Chondrocyte (in vitro differentiated cells): ENCODE measurements around the gene FHIT. TPM values are rescaled to one million over a fixed set of nuclear protein-coding genes. Genes with fewer than 3 reads are reported as not detected.

Experiments used
- DNase-seq: peaks from one replicate; pipeline ENCODE4 v3.0.0; 2021; ENCODE audit warnings: mixed read lengths, low spot score
- H3K27ac Mint-ChIP-seq: one replicate; pipeline ENCODE4 v1.8.0; 2021; ENCODE audit warnings: mild to moderate bottlenecking, moderate library complexity, mixed read lengths; ENCODE audit not compliant: unreplicated experiment
- H3K27me3 Mint-ChIP-seq: 2 replicates; pipeline ENCODE4 v1.8.0; 2021; ENCODE audit warnings: low read depth, mixed read lengths
- H3K36me3 Mint-ChIP-seq: 2 replicates; pipeline ENCODE4 v1.8.0; 2021; ENCODE audit warnings: low read depth, mixed read lengths
- H3K4me1 Mint-ChIP-seq: 2 replicates; pipeline ENCODE4 v1.8.0; 2021; ENCODE audit warnings: low read depth, mild to moderate bottlenecking, mixed read lengths
- H3K4me3 Mint-ChIP-seq: one replicate; pipeline ENCODE4 v1.8.0; 2021; ENCODE audit warnings: mild to moderate bottlenecking, moderate library complexity, mixed read lengths; ENCODE audit not compliant: unreplicated experiment
- H3K9me3 Mint-ChIP-seq: 2 replicates; pipeline ENCODE4 v1.8.0; 2021; ENCODE audit warnings: low read depth, mixed read lengths
- CTCF ChIP-seq: fragments of 200-600 bp; sonication (generic); IDR thresholded peaks from 2 replicates; pipeline ENCODE4 v1.5.0; 2021; ENCODE audit warnings: antibody characterized with exemption, mild to moderate bottlenecking, moderate library complexity
- total RNA-seq: library from RNA; stranded (reverse); gene quantifications from 3 replicates; pipeline ENCODE4 v1.2.1, GENCODE V29; 2021

Gene FHIT
- total RNA-seq, 1 donor from 2014 or later: 3.8 TPM

DNA sequence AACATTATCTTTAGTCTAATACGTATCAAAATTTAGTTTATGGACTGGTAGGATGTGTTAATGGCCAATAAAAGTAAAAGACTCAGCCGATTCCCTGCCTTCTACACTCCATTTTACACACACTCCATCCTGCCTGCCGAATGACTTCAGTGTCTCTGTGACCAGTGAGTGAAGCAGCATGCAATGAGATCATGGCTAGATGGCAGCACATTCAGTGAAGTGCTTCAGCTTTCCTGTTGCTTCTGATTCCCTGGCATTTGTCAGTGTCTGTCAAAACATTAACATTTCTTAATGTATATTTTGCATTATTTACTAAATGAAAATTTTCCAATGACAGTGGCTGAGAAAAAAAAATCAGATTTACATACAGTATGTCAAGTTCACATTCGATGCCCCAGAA is 412.0 kb downstream of the FHIT start:
- H3K4me3 Mint-ChIP-seq: no peak overlapping the region
- no peaks in the 10 kb centered on the region for H3K36me3 Mint-ChIP-seq
- TF ChIP-seq CTCF: peak; percentile 47
- no peak overlapping the region for H3K27ac Mint-ChIP-seq
- DNase-seq: no peak
- no peaks in the 10 kb centered on the region for H3K27me3 Mint-ChIP-seq
- H3K9me3 Mint-ChIP-seq: peaks cover 5% of the 10 kb centered on the region
- peaks cover 25% of the 10 kb centered on the region for H3K4me1 Mint-ChIP-seq

GRCh38 chr3:60835796-60836195 is 415.5 kb downstream of the FHIT start:
- H3K9me3 Mint-ChIP-seq: peaks cover 8% of the 10 kb centered on the region
- TF ChIP-seq CTCF: no peak
- peaks cover 4% of the 10 kb centered on the region for H3K4me1 Mint-ChIP-seq
- no peak for DNase-seq
- no peak overlapping the region for H3K27ac Mint-ChIP-seq
- H3K27me3 Mint-ChIP-seq: no peaks in the 10 kb centered on the region
- no peaks in the 10 kb centered on the region for H3K36me3 Mint-ChIP-seq
- H3K4me3 Mint-ChIP-seq: no peak overlapping the region

DNA sequence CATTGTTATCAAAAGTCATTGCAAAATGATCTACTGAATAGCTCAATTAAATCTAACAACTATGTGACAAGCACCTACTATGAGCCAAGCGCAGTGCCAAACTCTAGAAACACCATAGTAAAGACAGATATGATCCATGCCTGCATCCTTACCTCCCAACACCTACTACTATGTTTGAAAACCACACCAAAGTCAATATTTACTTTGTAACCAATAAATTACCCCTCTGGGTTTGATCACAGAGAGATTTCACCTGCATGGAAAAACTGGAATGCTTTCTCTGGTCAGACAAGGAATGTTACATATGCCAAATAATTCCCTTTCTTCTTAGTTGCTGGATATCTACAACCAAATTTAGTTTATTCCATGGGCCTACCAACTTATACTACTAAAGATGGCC is 422.2 kb downstream of the FHIT start:
- Mint-ChIP-seq H3K9me3 (peaks cover 7% of the 10 kb centered on the region), H3K4me3 (no peak overlapping the region), H3K27ac (no peak overlapping the region), H3K4me1 (no peaks in the 10 kb centered on the region), H3K36me3 (no peaks in the 10 kb centered on the region), H3K27me3 (no peaks in the 10 kb centered on the region)
- no peak for TF ChIP-seq CTCF
- no peak for DNase-seq

DNA sequence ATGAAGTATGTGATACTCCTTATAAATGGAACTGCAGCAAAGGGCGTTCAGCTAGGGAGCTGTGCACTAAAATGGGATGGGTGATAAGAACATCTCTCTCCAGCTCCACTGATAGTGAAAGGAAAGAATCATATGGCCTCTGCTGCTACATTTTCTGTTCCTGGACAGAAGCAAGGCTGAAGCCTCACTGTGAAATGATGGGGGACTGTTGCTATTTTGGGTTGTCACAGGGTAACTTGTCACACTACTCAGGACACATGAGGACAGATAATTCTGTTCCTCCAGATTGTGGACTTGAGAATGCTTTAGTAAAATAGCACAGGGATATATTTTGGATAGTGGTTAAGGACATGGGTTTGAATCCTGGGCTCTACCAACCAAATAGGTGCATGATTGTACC is 423.6 kb downstream of the FHIT start:
- TF ChIP-seq CTCF: no peak
- Mint-ChIP-seq H3K27me3 (no peaks in the 10 kb centered on the region), H3K36me3 (no peaks in the 10 kb centered on the region), H3K27ac (no peak overlapping the region), H3K9me3 (peaks cover 4% of the 10 kb centered on the region), H3K4me3 (no peak overlapping the region), H3K4me1 (no peaks in the 10 kb centered on the region)
- DNase-seq: no peak

DNA sequence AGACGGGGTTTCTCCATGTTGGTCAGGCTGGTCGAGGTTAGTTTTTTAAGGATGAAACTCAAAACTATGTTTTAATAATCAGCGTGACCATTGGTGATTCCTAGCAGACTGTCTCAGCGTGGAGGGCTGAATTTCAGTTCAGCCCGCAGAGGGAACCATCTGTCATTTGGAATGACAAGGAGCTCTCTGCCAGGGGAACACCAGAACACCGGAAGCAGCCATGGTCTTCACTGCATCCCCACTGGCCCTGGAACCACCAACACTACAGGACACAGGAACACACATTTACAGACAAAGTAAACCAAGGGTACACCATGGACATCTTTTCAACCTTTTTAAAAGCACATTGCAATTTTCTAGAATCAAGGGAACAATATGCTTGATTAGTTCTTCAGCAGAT is 424.7 kb downstream of the FHIT start:
- Mint-ChIP-seq H3K36me3 (no peaks in the 10 kb centered on the region), H3K27ac (no peak overlapping the region), H3K9me3 (peaks cover 4% of the 10 kb centered on the region), H3K4me3 (no peak overlapping the region), H3K4me1 (no peaks in the 10 kb centered on the region), H3K27me3 (no peaks in the 10 kb centered on the region)
- no peak for DNase-seq
- TF ChIP-seq CTCF: no peak
